Fibroblast of villous mesenchyme (primary cell): ENCODE data around the gene RARRES2. TPM values are rescaled to one million over a fixed set of nuclear protein-coding genes. Genes with fewer than 3 reads are reported as not detected.

ENCODE experiments used
- DNase-seq: peaks from one replicate; pipeline ENCODE4 v3.0.0-alpha.2; 2010; ENCODE audit warnings: low read depth
- H3K4me3 ChIP-seq: 2 replicates; pipeline ENCODE4 v1.5.1; 2011; ENCODE audit warnings: low read depth, mild to moderate bottlenecking, low read length
- CTCF ChIP-seq: IDR thresholded peaks from 2 replicates; pipeline ENCODE4 v1.5.1; 2012; ENCODE audit warnings: low read depth, mild to moderate bottlenecking, low read length; ENCODE audit not compliant: insufficient read depth
- total RNA-seq: library from RNA; depleted of rRNA; stranded (reverse); fragments of >200 nt; gene quantifications from 2 replicates; pipeline ENCODE4 v1.2.3, GENCODE V29; 2012

RARRES2 gene
- total RNA-seq, 1 donor: 185 TPM

- no peak for TF ChIP-seq CTCF
- no peak for DNase-seq
- H3K4me3 ChIP-seq: no peak overlapping the region
These were observed 8.4 kb downstream of the RARRES2 start for GRCh38 chr7:150332852-150333635.

GRCh38 chr7:150330211-150330885 lies 11.1 kb downstream of the RARRES2 start:
- no peak for TF ChIP-seq CTCF
- DNase-seq: no peak

GRCh38 chr7:150329331-150330120 lies 11.9 kb downstream of the RARRES2 start:
- DNase-seq: no peak
- H3K4me3 ChIP-seq: no peak overlapping the region
- TF ChIP-seq CTCF: no peak

More at GRCh38 chr7:150330211-150330885, 11.1 kb downstream of the RARRES2 start:
- no peak overlapping the region for H3K4me3 ChIP-seq

DNA sequence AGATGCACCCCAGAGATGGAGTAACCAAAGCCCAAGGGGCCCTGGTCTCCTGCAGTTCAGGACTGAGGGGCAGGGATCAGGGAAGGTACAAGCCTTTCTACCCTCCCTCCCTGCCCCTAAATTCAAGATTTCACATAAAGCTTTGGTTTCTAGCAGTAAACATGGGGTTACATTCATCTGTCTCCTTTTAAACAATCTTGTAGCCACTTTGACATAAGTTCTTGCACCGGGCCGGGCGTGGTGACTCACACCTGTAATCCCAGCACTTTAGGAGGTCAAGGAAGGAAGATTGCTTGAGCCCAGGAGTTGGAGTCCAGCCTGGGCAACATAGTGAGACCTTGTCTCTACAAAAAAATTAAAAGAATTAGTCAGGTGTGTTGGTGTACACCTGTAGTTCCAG lies 14.1 kb downstream of the RARRES2 start:
- no peak overlapping the region for H3K4me3 ChIP-seq
- DNase-seq: no peak
- TF ChIP-seq CTCF: no peak

GRCh38 chr7:150326657-150327268 lies 14.7 kb downstream of the RARRES2 start:
- TF ChIP-seq CTCF: no peak
- no peak for DNase-seq
- H3K4me3 ChIP-seq: no peak overlapping the region

GRCh38 chr7:150325901-150326300 lies 15.5 kb downstream of the RARRES2 start:
- H3K4me3 ChIP-seq: no peak overlapping the region
- no peak for TF ChIP-seq CTCF
- DNase-seq: no peak
